NCI-H1092 (cell line): ENCODE results near the gene MRPL2.
A peak's percentile ranks its signal among the peaks of the same experiment; 100 is the strongest.
"Not testable (repeated sequence)": the region's sequence is repeated elsewhere in the genome, so short reads cannot be mapped to it uniquely, and the experiment has no call there.

Experiments used
- DNase-seq: peaks from one replicate; lab custom pipeline; 2025; lab: John Stamatoyannopoulos, UW

MRPL2 gene

DNA sequence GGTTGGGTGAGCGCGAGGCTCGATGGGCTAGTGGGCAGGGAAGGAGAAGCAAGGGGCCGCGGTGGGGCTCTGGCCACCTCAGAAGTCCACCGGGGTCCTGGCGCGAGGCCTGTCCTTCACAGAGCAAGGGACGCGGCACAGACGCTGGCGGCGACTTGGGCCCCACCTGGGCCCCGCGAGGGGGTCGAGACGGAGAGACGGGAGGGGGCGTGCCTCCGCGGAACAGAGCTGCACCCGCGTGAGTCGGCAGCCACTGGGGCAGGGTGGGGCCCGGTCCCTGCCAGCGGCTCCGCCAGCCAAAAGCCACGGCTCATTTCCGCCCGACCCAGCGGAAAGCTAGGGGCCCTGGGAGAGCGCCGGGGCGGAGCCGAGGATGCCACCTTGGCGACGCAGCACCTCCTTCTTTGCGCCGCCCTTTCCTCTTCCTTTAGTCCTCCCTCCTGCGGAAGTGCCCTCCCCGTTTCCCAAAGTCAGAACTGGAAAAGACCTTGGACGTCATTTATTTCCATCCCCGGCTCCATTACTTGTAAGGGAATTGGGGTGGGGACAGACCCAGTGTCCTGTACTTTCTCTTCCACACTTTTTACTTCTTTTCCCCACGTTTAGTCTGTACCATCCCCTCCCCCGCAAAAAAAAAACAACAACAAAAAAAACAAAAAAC is 5.6 kb downstream of the MRPL2 start, which contains the start of gene CUL7:
Gene CUL7, minus strand, starts transcription at position 307 of the 661 bp plus-strand sequence. CDS start 1,063 bp downstream, outside the sequence.
- DNase-seq: peak; percentile 88

DNA sequence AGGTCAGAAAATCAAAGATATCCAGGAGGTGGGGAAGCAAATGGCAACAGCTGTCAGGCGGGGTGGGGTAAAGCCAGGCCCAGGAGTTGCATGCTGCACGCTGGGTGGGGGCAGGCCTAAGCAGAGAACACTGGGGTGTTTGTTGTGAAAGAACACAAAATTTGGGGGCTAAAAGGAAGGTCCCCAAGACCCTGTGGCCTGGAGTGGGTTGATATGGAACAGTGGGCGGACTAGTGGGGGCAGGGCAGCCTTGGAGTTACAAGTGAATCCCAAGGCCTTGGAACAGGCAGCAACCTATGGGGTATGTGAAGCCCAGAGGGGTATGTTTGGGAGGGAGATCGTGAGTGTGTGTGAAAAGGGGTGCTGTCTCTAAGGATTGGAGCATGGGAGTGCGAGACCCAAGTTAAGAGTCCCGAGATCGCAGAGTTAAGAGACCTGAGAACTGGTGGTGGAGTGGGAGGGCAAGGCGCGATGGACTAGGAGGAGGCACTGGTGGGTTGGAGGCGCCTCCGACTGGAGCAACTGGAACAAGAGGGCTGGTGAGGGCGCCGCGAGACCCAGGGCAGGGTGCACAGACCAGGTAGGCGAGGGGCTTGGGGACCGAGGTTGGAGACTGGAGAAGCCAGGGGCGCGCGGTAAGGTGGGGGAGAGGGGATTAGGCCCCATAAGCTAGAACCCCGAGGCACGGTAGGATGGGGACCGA is 6.2 kb downstream of the MRPL2 start:
- DNase-seq: no peak

DNA sequence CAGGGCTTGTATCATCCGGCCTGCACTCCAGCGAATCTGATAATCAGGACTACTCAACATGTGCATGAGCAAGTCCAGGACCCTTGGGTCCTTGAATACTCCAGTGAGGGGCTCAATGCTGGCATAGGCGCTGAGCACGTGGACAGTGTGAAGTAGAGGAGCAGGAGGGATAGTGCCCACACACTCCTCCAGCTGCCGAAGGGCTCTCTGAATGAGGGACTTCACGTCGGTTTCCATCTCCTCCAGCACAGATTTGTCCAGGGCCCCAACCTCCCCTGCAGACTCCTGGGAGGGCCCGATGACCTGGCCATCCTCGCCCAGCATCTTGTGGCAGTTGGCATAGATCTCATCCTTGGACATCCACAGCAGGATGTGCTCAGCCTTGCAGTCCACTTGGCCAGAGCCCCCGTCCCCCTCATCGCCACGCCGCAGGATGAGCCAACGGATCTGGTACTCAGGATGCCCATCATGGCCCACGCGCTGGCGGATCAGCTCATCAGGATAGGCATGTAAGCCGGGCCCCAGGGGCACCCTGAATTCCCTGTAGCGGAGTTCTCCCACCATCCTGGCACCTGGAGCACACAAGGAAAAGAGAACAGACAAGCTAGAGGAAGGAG is 6.9 kb downstream of the MRPL2 start:
- DNase-seq: no peak

DNA sequence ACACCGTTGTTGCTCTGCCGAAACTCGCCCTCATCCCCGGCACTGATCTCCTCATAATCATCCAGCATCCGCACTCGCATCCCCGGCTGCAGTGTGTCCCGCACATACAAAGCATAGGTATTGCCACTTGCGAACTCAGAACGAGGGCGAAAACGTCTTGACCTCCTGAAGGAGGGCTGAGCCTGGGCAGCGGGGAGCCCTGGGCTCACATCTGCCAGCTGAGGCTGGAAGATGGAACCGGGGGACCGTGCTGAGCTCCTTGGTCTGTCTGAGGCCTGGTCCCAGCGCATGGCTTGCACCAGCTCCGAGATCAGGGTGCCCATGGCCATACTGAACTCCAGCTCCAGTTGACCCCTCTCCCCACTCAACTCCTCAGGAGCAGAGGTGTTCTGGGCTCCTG is 8.3 kb downstream of the MRPL2 start:
- no peak for DNase-seq

DNA sequence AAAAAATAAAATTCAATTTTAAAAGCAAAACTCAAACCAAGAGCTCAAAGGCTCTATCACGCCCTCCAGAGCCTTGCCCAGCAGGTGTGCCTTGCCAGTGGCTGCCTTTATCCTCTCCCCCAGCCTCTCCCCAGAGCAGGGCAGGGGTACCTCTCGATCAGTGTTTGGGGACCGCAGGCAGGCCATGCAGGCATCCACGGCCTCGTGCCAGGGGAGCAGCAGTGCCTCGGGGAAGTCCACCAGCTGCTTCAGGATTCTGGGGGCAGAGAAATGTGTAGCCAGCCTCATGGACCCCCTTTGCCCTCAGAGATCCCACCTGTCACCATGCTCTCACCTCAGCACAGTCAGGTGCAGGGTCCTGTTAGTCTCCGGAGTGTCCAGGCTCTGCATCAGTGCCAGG is 11.2 kb downstream of the MRPL2 start:
- DNase-seq: no peak

DNA sequence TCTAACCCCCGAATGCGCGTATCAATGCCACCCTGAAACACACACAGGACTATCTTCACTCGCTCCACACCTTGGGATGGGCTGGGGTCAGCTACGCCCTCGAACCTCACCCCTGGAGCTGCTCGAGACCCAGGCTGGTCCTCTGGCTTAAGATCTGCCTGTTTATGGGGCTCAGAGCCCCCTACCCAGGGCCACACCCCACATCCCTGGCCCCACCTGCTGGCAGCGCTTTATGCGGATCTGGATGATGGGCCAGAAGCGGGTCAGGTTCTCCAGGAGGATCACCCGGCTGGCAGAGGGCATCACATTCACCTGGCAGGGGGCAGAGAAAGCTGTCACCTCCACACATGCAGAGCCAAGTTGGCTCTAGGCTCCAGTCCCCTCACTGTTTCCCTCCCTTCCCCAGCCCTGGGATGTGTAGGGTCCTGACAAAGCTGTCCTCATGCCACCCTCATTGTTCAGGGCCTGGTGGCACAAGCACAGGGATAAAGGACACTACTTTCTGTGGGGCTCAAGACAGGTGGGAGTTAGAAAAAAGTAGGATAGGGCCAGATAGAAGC is 13.8 kb downstream of the MRPL2 start:
- no peak for DNase-seq

DNA sequence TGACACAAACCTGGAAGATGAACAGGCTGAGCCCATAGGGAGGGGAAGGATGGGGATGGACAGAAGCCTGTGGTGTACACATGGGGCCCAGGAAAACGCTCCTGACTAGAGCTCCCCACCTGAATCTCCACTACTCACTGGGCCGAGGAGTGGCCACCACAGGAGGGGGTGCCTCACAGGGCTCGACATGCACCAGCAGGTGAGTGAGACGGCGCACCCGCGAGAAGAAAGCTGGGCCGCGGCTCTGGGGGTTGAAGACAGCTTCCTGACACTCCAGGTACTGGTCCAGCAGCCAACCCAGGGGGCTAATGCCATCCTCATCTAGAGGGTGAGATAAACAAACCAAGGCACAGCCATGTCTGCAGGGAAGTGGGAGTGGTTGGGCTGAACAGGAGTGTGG is 15.9 kb downstream of the MRPL2 start:
- DNase-seq: no peak

DNA sequence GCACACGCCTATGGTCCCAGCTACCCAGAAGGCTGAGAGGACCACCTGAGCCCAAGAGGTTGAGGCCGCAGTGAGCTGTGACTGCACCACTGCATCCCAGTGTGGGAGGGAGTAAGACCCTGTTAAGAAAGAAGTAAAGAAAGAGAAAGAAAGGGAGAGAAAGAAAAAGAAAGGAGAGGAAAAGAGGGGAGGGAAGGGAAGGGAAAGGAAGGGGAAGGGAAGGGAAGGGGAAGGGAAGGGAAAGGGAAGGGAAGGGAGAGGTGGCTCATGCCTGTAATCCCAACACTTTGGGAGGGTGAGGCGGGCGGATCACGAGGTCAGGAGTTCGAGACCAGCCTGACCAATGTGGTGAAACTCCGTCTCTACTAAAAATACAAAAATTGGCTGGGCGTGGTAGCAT is 17.8 kb downstream of the MRPL2 start:
- not testable (repeated sequence) for DNase-seq

DNA sequence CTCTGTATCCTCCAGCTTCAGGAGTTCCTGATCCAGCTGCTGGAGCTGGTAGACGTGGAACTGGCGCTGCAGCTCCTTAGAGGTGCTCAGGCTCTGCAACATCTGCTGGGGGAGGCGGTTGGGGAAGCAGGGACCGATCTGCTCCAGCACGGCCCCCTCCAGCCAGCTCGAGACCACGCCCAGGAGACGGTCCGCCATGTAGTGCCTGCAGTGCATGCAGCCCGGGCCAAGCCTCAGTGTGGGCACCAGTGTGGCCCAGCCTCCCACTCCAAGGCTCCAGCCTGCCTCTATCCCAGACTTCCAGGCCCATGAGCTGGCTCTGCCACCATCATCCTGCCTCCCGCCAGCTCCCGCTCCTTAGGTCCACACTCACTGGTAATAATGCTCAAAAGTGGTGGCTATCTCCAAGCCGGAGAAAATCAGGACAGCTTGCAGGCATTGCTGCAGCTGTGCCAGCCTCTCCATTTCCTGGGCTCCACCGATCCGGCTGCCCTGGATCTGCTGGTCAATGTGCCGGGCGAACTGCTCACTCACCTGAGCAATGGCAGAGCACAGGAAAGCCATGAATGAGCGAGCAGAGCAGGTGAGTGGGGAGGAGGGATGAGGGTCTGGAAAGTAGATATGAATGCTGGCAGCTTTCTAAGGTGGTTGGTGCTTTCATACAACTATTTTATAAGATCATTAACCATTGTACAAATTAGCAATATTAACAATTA is 18.5 kb downstream of the MRPL2 start:
- no peak for DNase-seq

DNA sequence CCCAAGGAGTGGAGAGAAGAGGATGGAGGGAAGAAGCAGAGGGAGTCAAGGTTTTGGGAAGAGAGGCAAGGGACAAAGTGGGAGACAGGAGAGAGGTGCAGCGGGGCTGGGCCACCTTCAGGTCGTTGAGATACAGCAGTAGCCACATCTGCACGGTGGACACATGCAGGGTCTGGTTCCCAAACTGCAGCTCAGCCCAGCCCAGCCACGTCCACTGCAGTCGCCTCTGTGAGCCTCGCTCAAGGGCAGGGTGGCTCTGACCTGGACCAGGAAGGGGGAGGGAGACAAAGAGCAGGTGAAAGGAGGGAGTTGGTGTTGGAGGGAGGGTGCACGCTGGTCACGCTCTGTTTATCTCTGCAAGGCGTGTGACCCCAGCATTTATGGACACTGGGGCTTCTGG is 20.5 kb downstream of the MRPL2 start:
- DNase-seq: no peak

DNA sequence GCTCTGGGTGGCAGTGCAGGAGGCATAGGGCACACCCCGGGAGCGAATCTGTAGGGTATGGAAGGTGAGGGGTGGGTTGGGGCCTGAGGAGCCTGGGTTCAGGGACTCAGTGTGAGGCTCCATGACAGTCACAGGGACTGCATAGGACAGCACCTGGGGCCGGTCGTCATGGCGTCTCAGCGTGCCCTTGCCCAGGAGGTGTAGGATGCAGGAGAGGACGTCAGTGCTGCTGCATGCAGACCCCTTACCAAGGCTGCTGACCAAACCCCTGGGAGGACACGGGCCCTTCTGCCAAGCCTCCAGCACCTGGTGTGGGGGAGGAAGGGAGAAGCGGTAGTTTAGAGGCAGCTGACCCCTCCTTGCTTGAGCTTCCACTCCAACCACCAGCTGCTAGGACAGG is 21.5 kb downstream of the MRPL2 start:
- no peak for DNase-seq

DNA sequence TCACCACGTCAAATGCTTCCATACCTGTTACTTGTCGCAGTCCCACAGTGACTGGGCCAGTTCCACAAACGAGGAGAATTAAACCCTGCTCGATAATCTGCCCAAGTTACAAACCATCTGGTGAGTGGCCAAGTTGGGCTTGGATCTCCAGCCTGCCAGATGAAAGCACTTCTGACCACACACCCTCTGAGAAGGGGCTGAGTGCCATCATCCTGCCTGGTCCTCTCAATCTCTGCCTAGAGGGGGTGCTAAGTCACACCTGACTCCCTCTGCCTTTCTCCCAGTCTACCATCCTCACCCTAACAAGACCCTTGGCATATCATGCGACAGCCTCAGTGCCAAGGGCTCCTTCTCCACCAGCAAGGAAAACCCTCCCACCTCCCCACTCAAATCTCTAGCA is 22.0 kb downstream of the MRPL2 start:
- DNase-seq: no peak

DNA sequence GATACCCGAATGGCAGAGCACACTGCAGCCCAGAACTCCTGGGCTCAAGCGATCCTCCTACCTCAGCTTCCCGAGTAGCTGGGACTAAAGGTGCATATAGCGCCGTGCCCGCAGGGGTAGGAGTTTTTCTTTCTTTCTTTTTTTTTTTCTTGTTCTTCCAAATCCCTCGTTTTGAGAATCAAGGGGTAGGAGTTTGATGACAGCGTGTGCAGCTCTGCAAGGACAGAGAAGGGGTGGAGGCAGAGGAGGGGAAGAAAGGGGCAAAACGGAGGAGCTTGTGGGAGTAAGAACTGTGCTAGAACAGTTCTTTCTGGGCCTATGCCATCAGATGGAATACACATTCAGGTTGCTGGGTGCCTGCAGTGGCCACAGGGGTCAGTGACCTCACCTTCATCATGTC is 22.5 kb downstream of the MRPL2 start:
- DNase-seq: no peak

DNA sequence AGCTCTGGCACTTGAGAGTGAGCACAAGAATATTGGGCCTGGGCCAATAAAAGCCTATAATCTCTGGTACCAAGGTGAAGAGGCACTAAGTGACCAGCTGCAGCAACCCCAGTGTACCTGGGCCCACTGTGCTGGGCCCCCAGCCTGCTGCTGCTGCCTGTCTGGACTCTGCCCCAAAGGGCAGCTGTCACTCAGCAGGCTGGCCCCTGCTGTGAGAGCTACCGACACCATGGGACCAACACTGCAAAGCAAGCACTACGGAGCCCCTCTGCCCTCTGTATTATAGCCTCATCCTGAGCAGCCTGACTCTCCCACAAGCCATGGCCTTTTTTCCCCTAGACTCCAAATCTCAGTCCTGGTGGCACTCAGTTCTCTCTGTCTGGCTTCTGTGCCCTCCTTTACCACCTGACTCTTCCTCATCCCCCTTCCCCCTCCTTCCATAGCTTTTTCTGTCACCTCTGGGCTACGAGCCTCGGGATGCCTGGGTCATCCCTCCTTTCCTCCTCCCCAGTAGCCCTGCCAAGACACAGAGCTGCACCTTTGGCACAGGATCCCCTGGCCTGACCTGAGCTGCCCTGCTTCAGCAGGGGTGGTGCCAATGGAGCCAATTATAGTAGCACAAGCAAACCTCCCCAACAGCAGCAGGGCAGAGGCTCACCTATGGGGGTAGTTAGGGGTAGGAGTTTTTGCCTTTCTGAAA is 23.6 kb downstream of the MRPL2 start:
- no peak for DNase-seq

DNA sequence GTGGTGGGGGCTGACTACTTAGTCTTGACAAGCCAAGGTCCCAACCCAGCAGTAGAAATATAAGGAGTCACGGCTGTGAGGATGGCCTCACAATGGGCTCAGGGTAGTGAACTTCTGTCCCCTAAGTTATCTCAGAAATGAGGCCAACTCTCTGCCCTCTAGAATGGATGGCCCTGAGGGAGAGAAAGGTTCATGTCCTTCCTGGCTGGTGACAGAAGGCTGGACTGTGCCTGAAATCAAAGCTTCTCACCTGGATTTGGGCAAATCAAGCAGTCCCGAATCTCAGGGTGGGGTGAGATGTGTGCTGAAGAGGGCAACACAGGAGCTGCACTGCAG is 25.1 kb downstream of the MRPL2 start:
- no peak for DNase-seq

DNA sequence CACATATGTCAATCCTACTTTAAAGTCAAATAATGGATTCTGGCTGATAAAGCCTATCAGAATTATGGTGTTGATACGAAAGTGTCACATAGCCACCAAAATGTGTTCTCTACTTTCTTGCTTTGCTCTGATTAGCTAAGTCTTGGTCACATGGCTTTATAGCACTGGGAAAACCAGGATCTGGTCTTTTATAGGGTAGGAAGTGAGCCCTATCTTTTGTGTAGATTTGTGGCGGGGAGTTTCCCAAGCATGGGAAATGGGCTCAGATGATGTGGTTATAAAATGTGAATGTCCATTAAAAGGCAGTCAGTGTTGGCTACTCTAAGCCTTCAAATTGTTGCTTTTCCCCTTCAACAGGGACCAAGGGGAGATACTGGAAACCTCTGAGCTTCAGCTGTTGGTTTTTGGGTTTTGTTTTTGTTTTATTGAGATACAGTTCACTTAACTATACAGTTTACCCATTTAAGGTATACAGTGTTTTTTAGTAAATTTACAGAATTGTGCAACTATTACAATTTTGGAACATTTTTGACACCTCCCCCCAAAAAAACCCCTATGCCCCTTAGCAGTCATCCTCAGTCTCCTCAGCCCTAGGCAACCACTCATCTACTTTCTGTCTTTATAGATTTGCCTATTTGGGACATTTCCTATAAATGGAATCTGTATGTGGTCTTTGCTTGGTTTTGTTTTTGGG is 25.6 kb downstream of the MRPL2 start:
- DNase-seq: no peak

DNA sequence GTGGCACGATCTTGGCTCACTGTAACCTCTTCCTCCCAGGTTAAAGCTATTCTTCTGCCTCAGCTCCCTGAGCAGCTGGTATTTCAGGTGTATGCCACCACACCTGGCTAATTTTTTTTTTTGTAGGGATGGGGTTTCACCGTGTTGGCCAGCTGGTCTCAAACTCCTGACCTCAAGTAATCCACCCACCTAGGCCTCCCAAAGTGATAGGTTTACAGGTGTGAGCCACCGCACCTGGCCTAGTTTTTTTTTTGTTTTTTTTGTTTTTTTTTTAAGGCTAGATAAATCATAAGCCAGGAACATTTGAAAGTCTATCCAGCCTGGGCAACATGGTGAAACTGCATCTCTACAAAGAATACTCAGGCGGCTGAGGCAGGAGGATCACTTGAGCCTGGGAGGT is 26.9 kb downstream of the MRPL2 start:
- DNase-seq: no peak

DNA sequence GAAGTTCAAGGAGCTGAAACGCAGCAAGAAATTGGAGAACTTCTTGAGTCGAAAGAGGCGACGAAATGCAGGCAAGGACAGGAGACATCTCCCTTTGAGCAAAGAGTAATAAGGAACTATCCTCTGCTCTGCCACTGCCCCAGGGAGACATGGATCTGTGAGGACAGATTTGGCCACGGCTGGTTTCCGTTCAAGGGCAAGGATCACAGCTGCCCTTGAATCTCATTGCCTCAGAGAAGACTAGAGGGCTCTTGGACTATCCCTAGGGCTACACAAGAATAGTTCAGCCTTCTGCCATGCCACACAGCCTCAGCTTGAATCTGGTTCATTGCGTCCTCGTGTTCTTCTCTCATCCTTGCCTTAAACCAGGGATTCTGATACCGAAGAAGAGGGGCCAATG is 30.1 kb downstream of the MRPL2 start:
- DNase-seq: no peak

DNA sequence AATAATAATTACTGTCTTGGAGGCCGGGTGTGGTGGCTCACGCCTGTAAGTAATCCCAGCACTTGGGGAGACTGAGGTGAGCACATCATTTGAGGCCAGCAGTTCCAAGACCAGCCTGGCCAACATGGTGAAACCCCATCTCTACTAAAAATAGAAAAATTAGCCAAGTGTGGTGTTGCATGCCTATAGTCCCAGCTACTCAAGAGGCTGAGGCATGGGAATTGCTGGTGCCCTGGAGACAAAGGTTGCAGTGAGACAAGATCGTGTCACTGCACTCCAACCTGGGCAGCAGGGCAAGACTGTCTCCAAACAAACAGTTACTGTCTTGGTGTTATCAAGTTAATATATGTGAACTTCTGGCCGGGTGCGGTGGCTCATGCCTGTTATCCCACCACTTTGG is 32.9 kb downstream of the MRPL2 start:
- DNase-seq: no peak

DNA sequence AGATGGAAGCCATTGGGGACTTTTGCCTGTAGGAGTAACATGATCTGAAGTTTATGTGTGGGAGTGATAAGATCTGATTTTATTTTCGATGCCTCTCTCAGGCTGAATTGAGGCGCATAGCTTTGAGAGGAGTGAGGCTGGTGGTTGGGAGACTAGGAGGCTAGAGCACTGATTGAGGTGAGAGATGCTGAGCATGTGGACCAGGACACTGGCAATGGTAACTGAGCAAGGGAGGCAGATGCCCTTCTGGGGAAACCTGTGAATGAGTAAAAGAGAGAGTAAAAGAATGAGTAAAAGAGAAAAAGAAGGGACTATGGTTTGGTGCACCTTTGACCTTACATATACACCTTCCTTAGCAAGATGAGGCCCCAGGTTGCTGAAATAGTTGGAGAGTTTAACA is 34.8 kb downstream of the MRPL2 start:
- no peak for DNase-seq

DNA sequence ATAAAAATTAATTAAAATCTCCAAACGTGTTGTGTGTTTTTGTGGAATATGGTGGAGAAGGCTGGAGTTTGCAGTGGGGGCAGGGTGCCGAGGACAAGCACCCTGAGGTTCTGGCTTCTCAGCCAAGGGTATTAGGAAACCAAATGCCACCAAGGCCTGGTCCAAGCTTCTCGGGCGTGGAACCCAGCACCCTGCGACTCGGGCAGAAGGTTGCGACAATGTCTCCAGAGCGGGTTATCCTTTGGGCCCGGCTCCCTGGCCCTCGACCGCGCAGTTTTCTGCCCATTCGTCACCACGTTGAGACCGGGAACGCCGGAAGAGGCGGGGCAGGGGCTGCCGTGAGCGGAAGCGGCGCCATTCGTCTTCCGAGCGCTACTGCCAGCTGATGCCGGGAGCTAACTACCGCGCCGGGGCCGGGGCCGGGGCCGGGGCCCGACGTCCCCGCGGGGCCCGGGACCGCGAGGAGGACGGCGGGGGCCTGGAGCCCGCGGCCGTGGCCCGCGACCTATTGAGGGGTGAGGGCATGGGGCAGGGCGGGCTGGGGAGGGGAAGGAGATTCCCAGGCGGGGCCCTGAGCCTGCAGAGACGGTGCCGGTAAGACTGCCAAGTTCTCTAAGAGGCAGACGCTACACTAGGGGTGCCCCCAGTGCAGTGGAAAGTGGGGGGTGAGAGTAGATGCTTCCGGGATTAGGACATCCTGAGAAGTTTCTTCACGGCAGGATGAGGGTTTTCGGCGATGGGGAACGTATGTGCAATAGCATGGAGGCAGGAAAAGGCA is 37.8 kb downstream of the MRPL2 start, which contains the start of gene RRP36:
Gene RRP36, plus strand, starts transcription at position 354 of the 778 bp plus-strand sequence. Its CDS starts 32 bp downstream, at position 386.
- DNase-seq: peak; percentile 51
